Stimulated activated CD4-positive, alpha-beta T cell treated with anti-CD3 and anti-CD28 coated beads, Interleukin-15, amount 100 ng/mL, for 1 hour (primary cell): ENCODE results near the gene IZUMO2.
"Not testable (repeated sequence)": the region's sequence is repeated elsewhere in the genome, so short reads cannot be mapped to it uniquely, and the experiment has no call there.

ENCODE experiments used
- DNase-seq, 2 donors: peaks; one replicate each; pipeline ENCODE4 v3.0.0-alpha.2; 2020; ENCODE audit warnings: low read depth in 1 of 2, low spot score in 1 of 2

IZUMO2 gene

GRCh38 chr19:50136603-50137365, 26.3 kb downstream of the IZUMO2 start:
- DNase-seq: not testable (repeated sequence)

- not testable (repeated sequence) for DNase-seq
These were observed 27.1 kb downstream of the IZUMO2 start for GRCh38 chr19:50135856-50136602.

GRCh38 chr19:50134777-50135719, 28.0 kb downstream of the IZUMO2 start:
- not testable (repeated sequence) for DNase-seq

- not testable (repeated sequence) for DNase-seq
These were observed 29.3 kb downstream of the IZUMO2 start for GRCh38 chr19:50133518-50134492.

- DNase-seq: not testable (repeated sequence)
These were observed 59.1 kb downstream of the IZUMO2 start for GRCh38 chr19:50104012-50104411.

- not testable (repeated sequence) for DNase-seq
These were observed 59.7 kb downstream of the IZUMO2 start for GRCh38 chr19:50103405-50103804.
